ENCODE measurements around the gene AGO3. TPM values are rescaled to one million over a fixed set of nuclear protein-coding genes. Genes with fewer than 3 reads are reported as not detected.

Gene AGO3
- total RNA-seq, 4 donors from 2014 or later: 12.7 to 21.4 (median 18.1) TPM

GRCh38 chr1:35902671-35903070 lies 28.2 kb upstream of the AGO3 start:
- H3K4me1 ChIP-seq: no peaks in the 10 kb centered on the region
- TF ChIP-seq POLR2AphosphoS5 (IDR thresholded peaks at IDR 0.05) (no peak), EP300 (IDR thresholded peaks at IDR 0.05) (no peak), POLR2A (IDR thresholded peaks at IDR 0.05) (no peak), CTCF (IDR thresholded peaks at IDR 0.05) (no peak)
- H3K36me3 ChIP-seq: peaks cover 81% of the 10 kb centered on the region
- H3K4me3 ChIP-seq: no peak overlapping the region
- no peak overlapping the region for H3K27ac ChIP-seq
- no peaks in the 10 kb centered on the region for H3K9me3 ChIP-seq
- DNase-seq (ENCODE audit: low spot score in 2 of 2): no peak
- 69% methylated on average over 2 of the region's 2 CpGs for WGBS
- no peaks in the 10 kb centered on the region for H3K27me3 ChIP-seq

GRCh38 chr1:35914717-35915116 lies 16.2 kb upstream of the AGO3 start:
- no peak overlapping the region for H3K4me3 ChIP-seq
- H3K4me1 ChIP-seq: no peaks in the 10 kb centered on the region
- H3K36me3 ChIP-seq: peaks cover 85% of the 10 kb centered on the region
- H3K27me3 ChIP-seq: no peaks in the 10 kb centered on the region
- 100% methylated on average over 1 of the region's 1 CpG for WGBS
- no peak overlapping the region for H3K27ac ChIP-seq
- no peaks in the 10 kb centered on the region for H3K9me3 ChIP-seq
- no peak for TF ChIP-seq CTCF (IDR thresholded peaks at IDR 0.05)
- TF ChIP-seq POLR2A (IDR thresholded peaks at IDR 0.05): no peak
- TF ChIP-seq EP300 (IDR thresholded peaks at IDR 0.05): no peak
- TF ChIP-seq POLR2AphosphoS5 (IDR thresholded peaks at IDR 0.05): no peak
- DNase-seq (ENCODE audit: low spot score in 2 of 2): no peak

- DNase-seq (ENCODE audit: low spot score in 2 of 2): no peak
- Histone ChIP-seq H3K4me3 (no peak overlapping the region), H3K4me1 (no peaks in the 10 kb centered on the region), H3K27ac (no peak overlapping the region), H3K36me3 (peaks cover 84% of the 10 kb centered on the region), H3K9me3 (no peaks in the 10 kb centered on the region), H3K27me3 (no peaks in the 10 kb centered on the region)
- WGBS: 69% methylated on average over 2 of the region's 2 CpGs
- TF ChIP-seq CTCF (IDR thresholded peaks at IDR 0.05) (no peak), POLR2A (IDR thresholded peaks at IDR 0.05) (no peak), POLR2AphosphoS5 (IDR thresholded peaks at IDR 0.05) (no peak), EP300 (IDR thresholded peaks at IDR 0.05) (no peak)
Measured at GRCh38 chr1:35915693-35916092, 15.2 kb upstream of the AGO3 start.

- Histone ChIP-seq H3K27ac (no peak overlapping the region), H3K27me3 (no peaks in the 10 kb centered on the region), H3K4me1 (no peaks in the 10 kb centered on the region), H3K9me3 (no peaks in the 10 kb centered on the region), H3K4me3 (no peak overlapping the region), H3K36me3 (peaks cover 26% of the 10 kb centered on the region)
- no peak for DNase-seq (ENCODE audit: low spot score in 2 of 2)
- no peak for TF ChIP-seq POLR2AphosphoS5 (IDR thresholded peaks at IDR 0.05)
Measured at GRCh38 chr1:35923791-35924221, 7.1 kb upstream of the AGO3 start.

GRCh38 chr1:35924838-35925237 lies 6.1 kb upstream of the AGO3 start:
- Histone ChIP-seq H3K27me3 (no peaks in the 10 kb centered on the region), H3K4me1 (peaks cover 8% of the 10 kb centered on the region), H3K27ac (no peak overlapping the region), H3K4me3 (no peak overlapping the region), H3K9me3 (no peaks in the 10 kb centered on the region), H3K36me3 (peaks cover 16% of the 10 kb centered on the region)
- 83% methylated on average over 1 of the region's 1 CpG for WGBS
- DNase-seq (ENCODE audit: low spot score in 2 of 2): no peak
- TF ChIP-seq CTCF (IDR thresholded peaks at IDR 0.05) (no peak), EP300 (IDR thresholded peaks at IDR 0.05) (no peak), POLR2A (IDR thresholded peaks at IDR 0.05) (no peak), POLR2AphosphoS5 (IDR thresholded peaks at IDR 0.05) (no peak)

- no peaks in the 10 kb centered on the region for H3K27me3 ChIP-seq
- no peak for TF ChIP-seq POLR2A (IDR thresholded peaks at IDR 0.05)
- no peak for TF ChIP-seq POLR2AphosphoS5 (IDR thresholded peaks at IDR 0.05)
- TF ChIP-seq EP300 (IDR thresholded peaks at IDR 0.05): no peak
- no peak for TF ChIP-seq CTCF (IDR thresholded peaks at IDR 0.05)
- WGBS: 62% methylated on average over 4 of the region's 4 CpGs
- H3K36me3 ChIP-seq: peaks cover 8% of the 10 kb centered on the region
- no peak overlapping the region for H3K27ac ChIP-seq
- H3K9me3 ChIP-seq: no peaks in the 10 kb centered on the region
- no peak overlapping the region for H3K4me3 ChIP-seq
- peaks cover 12% of the 10 kb centered on the region for H3K4me1 ChIP-seq
- no peak for DNase-seq (ENCODE audit: low spot score in 2 of 2)
Measured at GRCh38 chr1:35925741-35926140, 5.2 kb upstream of the AGO3 start.

Measured in suprapubic skin (tissue), 4 donors.